Esophagus squamous epithelium (tissue), 5 donors: ENCODE results near the gene B9D2. TPM values are rescaled to one million over a fixed set of nuclear protein-coding genes. Genes with fewer than 3 reads are reported as not detected.

ENCODE experiments used
- DNase-seq: peaks from one replicate; lab custom pipeline; 2025; lab: John Stamatoyannopoulos, UW
- H3K27ac ChIP-seq, 4 donors: fragments of 200-600 bp; sonication (generic); one replicate each; pipeline ENCODE4 v1.5.1; 2016 to 2019; ENCODE audit warnings: mild to moderate bottlenecking in 1 of 4
- H3K27me3 ChIP-seq, 4 donors: fragments of 200-600 bp; sonication (generic); 1 replicate in 3 of 4; 2 replicates in 1 of 4; pipeline versions ENCODE4 v1.5.1 to v1.6.0; 2017 to 2021; ENCODE audit warnings: antibody characterized with exemption in 1 of 4
- H3K36me3 ChIP-seq, 3 donors: fragments of 200-600 bp; sonication (generic); one replicate each; pipeline ENCODE4 v1.5.1; 2016 to 2019
- H3K4me1 ChIP-seq, 3 donors: fragments of 200-600 bp; sonication (generic); one replicate each; pipeline ENCODE4 v1.5.1; 2017 to 2019
- H3K4me3 ChIP-seq, 4 donors: fragments of 200-600 bp; sonication (generic); 1 replicate in 3 of 4; 2 replicates in 1 of 4; pipeline ENCODE4 v1.5.1; 2016 to 2019; ENCODE audit warnings: mild to moderate bottlenecking in 2 of 4, moderate library complexity in 1 of 4
- H3K9me3 ChIP-seq, 3 donors: fragments of 200-600 bp; sonication (generic); one replicate each; pipeline ENCODE4 v1.5.1; 2016 to 2019
- POLR2A ChIP-seq, 4 donors: fragments of 450-650 bp; IDR thresholded peaks; one replicate each; pipeline ENCODE4 v1.6.1; 2017; ENCODE audit warnings: antibody characterized with exemption in 4 of 4, mild to moderate bottlenecking in 4 of 4, moderate library complexity in 3 of 4
- WGBS, 2 donors: methylation state at CpG; one replicate each; pipeline ENCODE4 v1.1.5; 2018; 5-methylcytosine and 5-hydroxymethylcytosine counted together
- intact Hi-C: fragments of 100-400 bp; cut with DNase I; formaldehyde crosslinking; loops from one replicate; pipeline ENCODE4 v1.15.0; 2022
- total RNA-seq, 4 donors: library from RNA; depleted of rRNA; stranded (reverse); fragments of >200 nt; gene quantifications; one replicate each; pipeline ENCODE4 v1.1.0, GENCODE V29; 2016
- TF ChIP-seq, protein P1 (sequence below), 6 experiments: fragments of 450-650 bp in 4 of 6; fragments of 200-600 bp in 2 of 6; sonication (generic) in 2 of 6; IDR thresholded peaks; one replicate each; pipeline ENCODE4 v1.5.1; 2016 to 2019; ENCODE audit warnings: antibody characterized with exemption in 6 of 6, mild to moderate bottlenecking in 4 of 6, moderate library complexity in 4 of 6
- donor health status: DM: yes; HTN: yes; CAD: no.

Gene B9D2, protein sequence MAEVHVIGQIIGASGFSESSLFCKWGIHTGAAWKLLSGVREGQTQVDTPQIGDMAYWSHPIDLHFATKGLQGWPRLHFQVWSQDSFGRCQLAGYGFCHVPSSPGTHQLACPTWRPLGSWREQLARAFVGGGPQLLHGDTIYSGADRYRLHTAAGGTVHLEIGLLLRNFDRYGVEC
- total RNA-seq: 1 to 10 TPM; 2.5 to 4.6 (median 3.7) TPM

DNA sequence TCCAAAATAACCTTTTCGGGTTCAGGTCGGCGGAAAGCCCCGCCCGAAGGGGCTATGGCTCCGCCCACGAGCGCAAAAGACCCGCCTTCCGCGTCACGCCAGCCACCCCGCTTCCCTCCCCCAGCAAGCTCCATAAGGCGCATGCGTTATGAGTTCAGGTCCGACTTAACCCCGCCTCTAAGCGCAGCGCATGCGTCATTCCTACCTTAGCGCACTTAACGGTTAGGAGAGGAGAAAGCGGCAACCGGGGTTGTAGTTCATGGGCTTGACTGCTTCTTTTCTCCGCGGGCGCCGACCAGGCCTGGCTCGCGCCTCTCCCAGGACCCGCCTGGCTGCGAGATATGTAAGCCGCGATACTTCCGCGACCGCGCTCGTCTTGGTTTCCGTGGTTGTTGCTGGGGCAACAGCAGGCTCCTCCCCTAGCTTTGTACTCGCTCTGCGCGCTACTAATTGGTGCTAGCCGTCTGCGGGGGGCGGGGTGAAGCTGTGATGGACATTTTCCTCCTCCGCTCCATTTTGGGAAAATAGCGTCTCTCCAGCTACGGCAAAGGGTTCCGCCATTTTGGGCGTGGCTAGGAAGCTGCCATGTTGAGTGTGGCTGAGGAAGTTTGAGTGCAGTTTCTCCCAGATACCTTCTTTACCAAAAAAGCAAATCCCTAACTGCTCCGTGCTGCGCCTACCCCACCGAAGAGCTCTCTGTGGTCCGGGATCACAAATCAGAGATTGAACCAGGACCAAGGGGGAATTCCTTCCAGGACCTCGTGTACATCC lies at the start of gene B9D2:
Gene B9D2, minus strand, starts transcription at position 397 of the 771 bp plus-strand sequence. CDS start 630 bp downstream, outside the sequence.
- DNase-seq: peak; percentile 93
- intact Hi-C loops: no loop called here
- WGBS, 2 donors: 0 to 1% methylated on average over 37 to 42 of the region's 56 CpGs
- Histone ChIP-seq H3K4me1 (peaks cover 3 to 45% (median 22%) of the 10 kb centered on the region in 3 donors), H3K4me3 (peak within 1 kb of the TSS; percentile 53 to 84 (median 68)), H3K27me3 (no peaks in the 10 kb centered on the region), H3K36me3 (no peaks in the 10 kb centered on the region), H3K27ac (peak within 1 kb of the TSS; percentile 87 to 98 (median 95)), H3K9me3 (no peaks in the 10 kb centered on the region)
- TF ChIP-seq, protein P1, sequence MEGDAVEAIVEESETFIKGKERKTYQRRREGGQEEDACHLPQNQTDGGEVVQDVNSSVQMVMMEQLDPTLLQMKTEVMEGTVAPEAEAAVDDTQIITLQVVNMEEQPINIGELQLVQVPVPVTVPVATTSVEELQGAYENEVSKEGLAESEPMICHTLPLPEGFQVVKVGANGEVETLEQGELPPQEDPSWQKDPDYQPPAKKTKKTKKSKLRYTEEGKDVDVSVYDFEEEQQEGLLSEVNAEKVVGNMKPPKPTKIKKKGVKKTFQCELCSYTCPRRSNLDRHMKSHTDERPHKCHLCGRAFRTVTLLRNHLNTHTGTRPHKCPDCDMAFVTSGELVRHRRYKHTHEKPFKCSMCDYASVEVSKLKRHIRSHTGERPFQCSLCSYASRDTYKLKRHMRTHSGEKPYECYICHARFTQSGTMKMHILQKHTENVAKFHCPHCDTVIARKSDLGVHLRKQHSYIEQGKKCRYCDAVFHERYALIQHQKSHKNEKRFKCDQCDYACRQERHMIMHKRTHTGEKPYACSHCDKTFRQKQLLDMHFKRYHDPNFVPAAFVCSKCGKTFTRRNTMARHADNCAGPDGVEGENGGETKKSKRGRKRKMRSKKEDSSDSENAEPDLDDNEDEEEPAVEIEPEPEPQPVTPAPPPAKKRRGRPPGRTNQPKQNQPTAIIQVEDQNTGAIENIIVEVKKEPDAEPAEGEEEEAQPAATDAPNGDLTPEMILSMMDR (IDR thresholded peaks at IDR 0.05): peak in 3 of 6 experiments; percentile 5 to 11 (median 5)
- peak in 3 of 4 donors; percentile 21 to 64 (median 43) for TF ChIP-seq POLR2A (IDR thresholded peaks at IDR 0.05)

DNA sequence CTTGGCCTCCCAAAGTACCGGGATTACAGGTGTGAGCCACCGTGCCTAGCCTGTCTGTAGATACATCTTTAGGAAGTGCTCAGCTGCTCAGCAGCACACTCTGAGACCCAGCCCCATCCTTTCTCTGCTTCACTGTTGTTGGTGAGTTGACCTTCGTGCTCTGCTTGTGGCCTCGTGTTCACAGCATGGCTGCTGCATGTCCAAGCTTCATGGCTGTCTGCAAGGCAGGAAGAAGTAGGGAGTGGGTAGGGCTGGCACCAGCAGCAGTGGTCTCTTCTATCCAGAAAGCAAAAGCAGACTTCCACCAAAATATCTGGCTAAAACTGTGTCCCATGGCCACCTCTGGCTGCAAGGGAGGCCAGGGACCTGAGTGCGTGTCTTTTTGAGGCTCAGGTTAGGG lies 49.0 kb upstream of the B9D2 start:
- no peak for DNase-seq
- 89 to 100% methylated on average over 2 to 5 of the region's 5 CpGs for WGBS, 2 donors
- no peaks in the 10 kb centered on the region for H3K27me3 ChIP-seq
- H3K36me3 ChIP-seq: peaks cover 8 to 78% (median 25%) of the 10 kb centered on the region in 3 donors
- H3K9me3 ChIP-seq: no peaks in the 10 kb centered on the region
- no peak overlapping the region for H3K27ac ChIP-seq
- TF ChIP-seq, protein P1 (IDR thresholded peaks at IDR 0.05): no peak
- TF ChIP-seq POLR2A (IDR thresholded peaks at IDR 0.05): no peak
- intact Hi-C loops: no loop called here
- peaks cover 19 to 57% (median 21%) of the 10 kb centered on the region in 3 donors for H3K4me1 ChIP-seq
- no peak overlapping the region for H3K4me3 ChIP-seq

DNA sequence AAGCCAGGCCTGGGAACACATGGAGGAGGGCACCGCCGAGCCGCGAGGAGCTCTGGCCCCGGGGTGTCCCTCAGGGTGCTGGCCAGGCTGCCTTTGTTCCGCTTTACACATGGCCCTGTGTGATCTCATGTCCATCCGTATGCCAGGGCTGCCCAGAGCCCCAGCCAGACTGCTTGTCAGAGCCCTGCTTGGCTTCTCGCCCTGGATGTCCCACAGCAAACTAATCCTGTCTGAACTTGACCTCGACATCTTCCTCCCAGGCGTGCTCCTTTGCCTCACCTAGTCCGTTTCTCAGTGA lies 48.0 kb upstream of the B9D2 start:
- no peaks in the 10 kb centered on the region for H3K27me3 ChIP-seq
- WGBS, 2 donors: 44 to 53% methylated on average over 10 to 11 of the region's 11 CpGs
- intact Hi-C loops: no loop called here
- no peak overlapping the region for H3K4me3 ChIP-seq
- peaks cover 8 to 71% (median 25%) of the 10 kb centered on the region in 3 donors for H3K36me3 ChIP-seq
- peaks cover 19 to 68% (median 21%) of the 10 kb centered on the region in 3 donors for H3K4me1 ChIP-seq
- DNase-seq: no peak
- no peaks in the 10 kb centered on the region for H3K9me3 ChIP-seq
- no peak for TF ChIP-seq POLR2A (IDR thresholded peaks at IDR 0.05)
- TF ChIP-seq, protein P1 (IDR thresholded peaks at IDR 0.05): no peak
- H3K27ac ChIP-seq: peak overlapping the region; percentile 39 to 81 (median 60)

DNA sequence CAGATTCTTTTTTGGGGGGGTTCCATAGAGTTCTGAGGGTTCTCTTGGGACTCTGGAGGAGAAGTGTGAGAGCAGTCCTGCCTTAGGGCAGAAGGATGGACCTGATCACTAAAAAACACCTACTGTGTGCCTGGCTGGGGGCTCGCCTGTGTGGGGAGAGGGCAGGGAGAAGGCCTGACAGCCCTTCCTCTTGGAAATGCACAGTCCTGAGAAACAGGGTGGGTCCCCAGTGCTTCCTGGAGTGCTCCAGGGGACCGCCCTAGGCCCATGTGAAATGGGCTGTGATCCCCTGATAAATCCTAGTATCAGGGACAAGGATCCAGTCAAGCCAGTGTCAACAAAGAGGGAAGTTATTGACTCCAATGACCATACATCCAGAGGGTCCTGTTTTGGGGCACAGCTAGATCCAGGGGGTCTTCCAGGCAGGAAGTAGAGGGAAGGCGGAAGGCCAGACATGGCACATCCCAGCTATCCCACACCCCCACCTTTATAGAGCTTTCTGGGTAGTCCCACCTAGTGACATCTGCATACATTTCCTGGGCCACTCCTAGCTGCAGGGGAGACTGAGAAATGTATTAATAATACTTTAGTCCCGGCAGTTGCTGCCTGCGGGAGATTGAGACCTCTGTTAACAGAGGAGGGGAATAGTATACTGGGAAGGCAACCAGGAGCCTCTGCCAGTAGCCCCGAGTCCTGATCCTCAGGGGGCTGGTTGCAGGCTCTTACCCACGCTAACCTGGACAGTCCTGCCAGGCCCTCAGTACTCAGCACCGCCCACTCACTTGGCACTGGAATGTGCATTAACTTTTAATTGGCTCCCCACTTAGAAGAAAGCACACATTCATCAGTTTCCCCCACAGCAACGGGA lies 47.4 kb upstream of the B9D2 start:
- peak overlapping the region; percentile 39 to 81 (median 60) for H3K27ac ChIP-seq
- intact Hi-C loops: no loop called here
- H3K36me3 ChIP-seq: peaks cover 7 to 65% (median 25%) of the 10 kb centered on the region in 3 donors
- no peaks in the 10 kb centered on the region for H3K27me3 ChIP-seq
- no peak for TF ChIP-seq POLR2A (IDR thresholded peaks at IDR 0.05)
- TF ChIP-seq, protein P1 (IDR thresholded peaks at IDR 0.05): no peak
- no peak overlapping the region for H3K4me3 ChIP-seq
- no peaks in the 10 kb centered on the region for H3K9me3 ChIP-seq
- no peak for DNase-seq
- 31 to 89% methylated on average over 3 to 5 of the region's 9 CpGs for WGBS, 2 donors
- H3K4me1 ChIP-seq: peaks cover 21 to 73% (median 24%) of the 10 kb centered on the region in 3 donors
